Liver (tissue), 9 donors: ENCODE results near the gene FANCI. TPM values are rescaled to one million over a fixed set of nuclear protein-coding genes. Genes with fewer than 3 reads are reported as not detected.
"Not testable (repeated sequence)": the region's sequence is repeated elsewhere in the genome, so short reads cannot be mapped to it uniquely, and the experiment has no call there.

ENCODE experiments used
- DNase-seq: peaks from one replicate; pipeline ENCODE4 v3.0.0-alpha.2; 2017; ENCODE audit warnings: low spot score
- H3K27ac ChIP-seq, 2 donors: one replicate each; pipeline ENCODE4 v1.7.0; 2013; ENCODE audit warnings: inconsistent platforms in 2 of 2, low read length in 2 of 2, control low read depth in 1 of 2, low read depth in 1 of 2, mild to moderate bottlenecking in 1 of 2
- H3K27me3 ChIP-seq, 4 donors: one replicate each; pipeline versions ENCODE4 v1.6.1 to v1.7.0; 2013; ENCODE audit warnings: low read length in 3 of 4, inconsistent platforms in 1 of 4, mild to moderate bottlenecking in 1 of 4, moderate library complexity in 1 of 4; ENCODE audit not compliant: control insufficient read depth in 4 of 4, insufficient read depth in 4 of 4
- H3K36me3 ChIP-seq, 4 donors: one replicate each; pipeline versions ENCODE4 v1.6.1 to v1.7.0; 2013; ENCODE audit warnings: low read length in 3 of 4, mild to moderate bottlenecking in 3 of 4, low read depth in 1 of 4, moderate library complexity in 1 of 4; ENCODE audit not compliant: control insufficient read depth in 4 of 4, insufficient read depth in 3 of 4
- H3K4me1 ChIP-seq, 4 donors: one replicate each; pipeline versions ENCODE4 v1.6.1 to v1.7.0; 2013; ENCODE audit warnings: low read length in 3 of 4, mild to moderate bottlenecking in 3 of 4, moderate library complexity in 1 of 4; ENCODE audit not compliant: control insufficient read depth in 4 of 4, insufficient read depth in 4 of 4
- H3K4me3 ChIP-seq, 3 donors: one replicate each; pipeline versions ENCODE4 v1.6.1 to v1.7.0; 2013; ENCODE audit warnings: low read length in 3 of 3, control low read depth in 1 of 3, low read depth in 1 of 3, mild to moderate bottlenecking in 1 of 3
- H3K9ac ChIP-seq, 2 donors: one replicate each; pipeline ENCODE4 v1.7.0; 2013; ENCODE audit warnings: low read length in 2 of 2, mild to moderate bottlenecking in 2 of 2, moderate library complexity in 2 of 2, control low read depth in 1 of 2, low read depth in 1 of 2
- H3K9me3 ChIP-seq, 4 donors: one replicate each; pipeline versions ENCODE4 v1.6.1 to v1.7.0; 2013; ENCODE audit warnings: low read length in 3 of 4; ENCODE audit not compliant: control insufficient read depth in 4 of 4
- EGR1 ChIP-seq, 2 donors: IDR thresholded peaks; 2 replicates each; pipeline ENCODE4 v1.6.1; 2016 to 2018; ENCODE audit warnings: antibody characterized with exemption in 2 of 2, low read depth in 2 of 2
- FOXA1 ChIP-seq: IDR thresholded peaks from 2 replicates; pipeline ENCODE4 v1.6.1; 2016; ENCODE audit warnings: antibody characterized with exemption
- FOXA2 ChIP-seq: IDR thresholded peaks from 2 replicates; pipeline ENCODE4 v1.6.1; 2016; ENCODE audit warnings: antibody characterized with exemption
- HNF4A ChIP-seq, 2 donors: conservative IDR thresholded peaks; 2 replicates each; pipeline ENCODE4 v1.6.1; 2016; ENCODE audit warnings: antibody characterized with exemption in 2 of 2, mild to moderate bottlenecking in 2 of 2
- HNF4G ChIP-seq: IDR thresholded peaks from 2 replicates; pipeline ENCODE4 v1.6.1; 2016; ENCODE audit warnings: antibody characterized with exemption
- JUND ChIP-seq, 2 donors: IDR thresholded peaks; 2 replicates each; pipeline ENCODE4 v1.6.1; 2016; ENCODE audit warnings: antibody characterized with exemption in 2 of 2
- NR2F2 ChIP-seq: IDR thresholded peaks from 2 replicates; pipeline ENCODE4 v1.6.1; 2016; ENCODE audit warnings: antibody characterized with exemption
- RXRA ChIP-seq, 2 donors: IDR thresholded peaks; 2 replicates each; pipeline ENCODE4 v1.6.1; 2017 to 2018; ENCODE audit warnings: antibody characterized with exemption in 2 of 2, mild to moderate bottlenecking in 1 of 2
- SP1 ChIP-seq: IDR thresholded peaks from 2 replicates; pipeline ENCODE4 v1.6.1; 2018; ENCODE audit warnings: antibody characterized with exemption, mild to moderate bottlenecking
- whole genome bisulfite sequencing: extraction: QIAGEN DNeasy Blood & Tissue Kit; methylation state at CpG from one replicate; pipeline ENCODE4 v1.1.7; 2013; 5-methylcytosine and 5-hydroxymethylcytosine counted together
- polyA plus RNA-seq, 2 donors: library from polyadenylated mRNA; stranded (reverse) in 1 of 2; unstranded in 1 of 2; fragments of 200-250 nt in 1 of 2; fragments of >200 nt in 1 of 2; fragmentation: Nextera tagmentation in 1 of 2; extraction: Ambion mirVana in 1 of 2; gene quantifications; one replicate each; pipeline versions ENCODE4 v1.2.1 to v1.2.3, GENCODE V29; 2013 to 2015
- total RNA-seq, 2 donors: library from RNA; depleted of rRNA; stranded (reverse); fragments of >200 nt; gene quantifications; one replicate each; pipeline ENCODE4 v1.2.3, GENCODE V29; 2014
- TF ChIP-seq, protein P1 (sequence below): IDR thresholded peaks from 2 replicates; pipeline ENCODE4 v1.6.1; 2016; ENCODE audit warnings: antibody characterized with exemption
- TF ChIP-seq, protein P2 (sequence below): fragments of 150-350 bp; IDR thresholded peaks from 2 replicates; pipeline ENCODE4 v1.5.1; 2017; ENCODE audit warnings: improper control_type of control experiment, low read depth, low read length; ENCODE audit not compliant: missing input control
- TF ChIP-seq, protein P3 (sequence below): IDR thresholded peaks from 2 replicates; pipeline ENCODE4 v1.6.1; 2016; ENCODE audit warnings: antibody characterized with exemption
- TF ChIP-seq, protein P4 (sequence below): IDR thresholded peaks from 2 replicates; pipeline ENCODE4 v1.6.1; 2016; ENCODE audit warnings: antibody characterized with exemption
- TF ChIP-seq, protein P5 (sequence below): IDR thresholded peaks from 2 replicates; pipeline ENCODE4 v1.6.1; 2016; ENCODE audit warnings: antibody characterized with exemption, mild to moderate bottlenecking
- donor health status: healthy.
- donor health status: healthy.
- donor health status: healthy.
- donor health status: healthy.
- donor health status: healthy.

The FANCI gene
- total and polyA plus RNA-seq, 4 donors: 1.7 to 41.9 (median 2.3) TPM

DNA sequence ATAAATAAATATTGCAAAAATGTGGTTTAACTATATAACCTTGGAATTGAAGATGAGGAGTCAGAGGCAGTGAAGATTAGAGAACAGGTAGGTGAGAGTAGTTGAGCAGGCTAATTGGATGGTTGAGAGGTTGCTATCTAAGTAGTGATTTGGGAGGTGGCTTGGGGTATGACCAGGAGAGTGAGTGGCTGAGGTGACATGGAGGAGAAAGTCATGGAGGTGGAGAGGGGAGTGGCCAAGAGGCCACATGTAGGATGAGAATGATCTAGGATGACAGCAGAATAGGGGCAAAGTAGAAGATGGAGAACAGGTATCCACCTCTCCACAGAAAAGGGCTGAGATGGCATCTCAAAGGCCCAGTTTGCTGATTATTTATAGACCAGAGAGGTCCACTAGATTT, 11.9 kb upstream of the FANCI start (continued):
- TF ChIP-seq, protein P1, sequence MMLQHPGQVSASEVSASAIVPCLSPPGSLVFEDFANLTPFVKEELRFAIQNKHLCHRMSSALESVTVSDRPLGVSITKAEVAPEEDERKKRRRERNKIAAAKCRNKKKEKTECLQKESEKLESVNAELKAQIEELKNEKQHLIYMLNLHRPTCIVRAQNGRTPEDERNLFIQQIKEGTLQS: no peak

DNA sequence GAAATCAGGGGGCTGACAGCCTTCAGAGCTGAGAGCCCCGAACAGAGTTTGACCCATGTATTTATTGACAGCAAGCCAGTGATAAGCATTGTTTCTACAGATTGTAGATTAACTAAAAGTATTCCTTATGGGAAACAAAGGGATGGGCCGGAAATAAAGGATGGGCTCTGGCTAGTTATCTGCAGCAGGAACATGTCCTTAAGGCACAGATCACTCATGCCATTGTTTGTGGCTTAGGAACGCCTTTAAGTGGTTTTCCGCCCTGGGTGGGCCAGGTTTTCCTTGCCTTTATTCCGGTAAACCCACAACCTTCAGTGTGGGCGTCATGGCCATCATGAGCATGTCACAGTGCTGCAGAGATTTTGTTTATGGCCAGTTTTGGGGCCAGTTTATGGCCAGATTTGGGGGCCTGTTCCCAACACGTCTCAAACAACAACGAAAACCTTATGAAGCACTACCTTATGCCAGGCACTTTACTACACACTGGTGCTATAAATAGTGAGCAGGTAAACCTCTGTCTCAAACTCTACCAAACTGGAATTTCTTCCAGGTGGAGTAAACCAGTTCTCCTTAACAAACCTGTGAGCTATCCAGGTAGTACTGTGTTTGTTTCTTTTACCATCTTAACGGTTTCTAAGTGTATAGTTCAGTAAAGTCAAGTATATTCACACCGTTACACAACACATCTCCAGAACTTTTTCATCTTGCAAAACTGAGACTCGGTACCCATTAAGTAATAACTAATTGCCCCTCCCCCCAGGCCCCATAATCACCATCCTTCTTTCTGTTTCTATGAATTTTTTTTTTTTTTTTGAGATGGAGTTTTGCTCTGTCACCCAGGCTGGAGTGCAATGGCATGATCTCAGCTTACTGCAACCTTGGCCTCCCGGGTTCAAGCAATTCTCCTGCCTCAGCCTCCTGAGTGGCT, 3.6 kb upstream of the FANCI start:
- not testable (repeated sequence) for H3K9ac ChIP-seq, H3K27ac ChIP-seq, H3K4me3 ChIP-seq, H3K9me3 ChIP-seq, H3K36me3 ChIP-seq, H3K27me3 ChIP-seq, DNase-seq
- WGBS: 90% methylated on average over 12 of the region's 12 CpGs
- H3K4me1 ChIP-seq: peaks cover 0 to 16% (median 12%) of the 10 kb centered on the region in 4 donors

DNA sequence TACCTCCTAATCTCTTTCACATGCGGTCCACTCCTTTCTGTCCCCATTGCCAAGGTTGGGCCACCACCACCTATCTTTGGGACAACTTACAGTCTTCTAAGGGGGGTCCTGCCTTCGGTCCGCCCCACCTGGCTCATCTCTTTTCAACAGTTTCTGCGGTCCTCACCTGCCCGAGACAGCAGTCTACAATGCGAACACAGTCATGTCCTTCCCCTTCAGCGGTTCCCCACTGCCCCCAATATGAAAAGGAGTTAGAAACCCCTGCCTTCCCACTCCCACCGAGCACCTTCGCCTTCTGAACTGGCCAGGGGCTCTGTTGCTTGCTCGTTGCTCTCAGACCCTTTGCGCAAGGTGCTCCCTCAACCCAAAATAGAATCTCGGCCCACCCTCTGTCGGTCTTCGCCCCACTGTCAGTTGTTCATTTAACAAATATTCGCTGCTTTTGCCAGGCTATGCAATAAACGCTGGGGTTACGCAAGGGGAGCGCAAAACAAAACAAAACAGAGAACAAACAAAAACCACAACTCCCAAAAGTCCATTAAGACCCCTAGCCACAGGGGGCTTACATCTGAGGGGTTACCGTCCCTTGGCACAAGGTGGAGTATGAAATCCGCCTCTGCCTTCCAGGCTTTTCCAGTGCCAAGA, 611 bp upstream of the FANCI start:
- Histone ChIP-seq H3K27me3 (no peaks in the 10 kb centered on the region), H3K27ac (peak overlapping the region; percentile 86), H3K9me3 (no peaks in the 10 kb centered on the region), H3K9ac (peak overlapping the region; percentile 88 to 91), H3K36me3 (no peaks in the 10 kb centered on the region), H3K4me3 (peak overlapping the region; percentile 59 to 97 (median 75)), H3K4me1 (peaks cover 0 to 16% (median 12%) of the 10 kb centered on the region in 4 donors)
- TF ChIP-seq, protein P2, sequence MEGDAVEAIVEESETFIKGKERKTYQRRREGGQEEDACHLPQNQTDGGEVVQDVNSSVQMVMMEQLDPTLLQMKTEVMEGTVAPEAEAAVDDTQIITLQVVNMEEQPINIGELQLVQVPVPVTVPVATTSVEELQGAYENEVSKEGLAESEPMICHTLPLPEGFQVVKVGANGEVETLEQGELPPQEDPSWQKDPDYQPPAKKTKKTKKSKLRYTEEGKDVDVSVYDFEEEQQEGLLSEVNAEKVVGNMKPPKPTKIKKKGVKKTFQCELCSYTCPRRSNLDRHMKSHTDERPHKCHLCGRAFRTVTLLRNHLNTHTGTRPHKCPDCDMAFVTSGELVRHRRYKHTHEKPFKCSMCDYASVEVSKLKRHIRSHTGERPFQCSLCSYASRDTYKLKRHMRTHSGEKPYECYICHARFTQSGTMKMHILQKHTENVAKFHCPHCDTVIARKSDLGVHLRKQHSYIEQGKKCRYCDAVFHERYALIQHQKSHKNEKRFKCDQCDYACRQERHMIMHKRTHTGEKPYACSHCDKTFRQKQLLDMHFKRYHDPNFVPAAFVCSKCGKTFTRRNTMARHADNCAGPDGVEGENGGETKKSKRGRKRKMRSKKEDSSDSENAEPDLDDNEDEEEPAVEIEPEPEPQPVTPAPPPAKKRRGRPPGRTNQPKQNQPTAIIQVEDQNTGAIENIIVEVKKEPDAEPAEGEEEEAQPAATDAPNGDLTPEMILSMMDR: no peak
- TF ChIP-seq HNF4G (no peak), SP1 (no peak), JUND (IDR thresholded peaks at IDR 0.05) (no peak), EGR1 (IDR thresholded peaks at IDR 0.05; ENCODE audit: low read depth in 2 of 2) (no peak), NR2F2 (no peak), HNF4A (conservative IDR thresholded peaks at IDR 0.05) (no peak), RXRA (IDR thresholded peaks at IDR 0.05) (no peak), FOXA1 (no peak), FOXA2 (no peak)
- TF ChIP-seq, protein P3, sequence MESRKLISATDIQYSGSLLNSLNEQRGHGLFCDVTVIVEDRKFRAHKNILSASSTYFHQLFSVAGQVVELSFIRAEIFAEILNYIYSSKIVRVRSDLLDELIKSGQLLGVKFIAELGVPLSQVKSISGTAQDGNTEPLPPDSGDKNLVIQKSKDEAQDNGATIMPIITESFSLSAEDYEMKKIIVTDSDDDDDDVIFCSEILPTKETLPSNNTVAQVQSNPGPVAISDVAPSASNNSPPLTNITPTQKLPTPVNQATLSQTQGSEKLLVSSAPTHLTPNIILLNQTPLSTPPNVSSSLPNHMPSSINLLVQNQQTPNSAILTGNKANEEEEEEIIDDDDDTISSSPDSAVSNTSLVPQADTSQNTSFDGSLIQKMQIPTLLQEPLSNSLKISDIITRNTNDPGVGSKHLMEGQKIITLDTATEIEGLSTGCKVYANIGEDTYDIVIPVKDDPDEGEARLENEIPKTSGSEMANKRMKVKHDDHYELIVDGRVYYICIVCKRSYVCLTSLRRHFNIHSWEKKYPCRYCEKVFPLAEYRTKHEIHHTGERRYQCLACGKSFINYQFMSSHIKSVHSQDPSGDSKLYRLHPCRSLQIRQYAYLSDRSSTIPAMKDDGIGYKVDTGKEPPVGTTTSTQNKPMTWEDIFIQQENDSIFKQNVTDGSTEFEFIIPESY: no peak
- TF ChIP-seq, protein P4, sequence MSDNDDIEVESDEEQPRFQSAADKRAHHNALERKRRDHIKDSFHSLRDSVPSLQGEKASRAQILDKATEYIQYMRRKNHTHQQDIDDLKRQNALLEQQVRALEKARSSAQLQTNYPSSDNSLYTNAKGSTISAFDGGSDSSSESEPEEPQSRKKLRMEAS: no peak
- TF ChIP-seq, protein P5, sequence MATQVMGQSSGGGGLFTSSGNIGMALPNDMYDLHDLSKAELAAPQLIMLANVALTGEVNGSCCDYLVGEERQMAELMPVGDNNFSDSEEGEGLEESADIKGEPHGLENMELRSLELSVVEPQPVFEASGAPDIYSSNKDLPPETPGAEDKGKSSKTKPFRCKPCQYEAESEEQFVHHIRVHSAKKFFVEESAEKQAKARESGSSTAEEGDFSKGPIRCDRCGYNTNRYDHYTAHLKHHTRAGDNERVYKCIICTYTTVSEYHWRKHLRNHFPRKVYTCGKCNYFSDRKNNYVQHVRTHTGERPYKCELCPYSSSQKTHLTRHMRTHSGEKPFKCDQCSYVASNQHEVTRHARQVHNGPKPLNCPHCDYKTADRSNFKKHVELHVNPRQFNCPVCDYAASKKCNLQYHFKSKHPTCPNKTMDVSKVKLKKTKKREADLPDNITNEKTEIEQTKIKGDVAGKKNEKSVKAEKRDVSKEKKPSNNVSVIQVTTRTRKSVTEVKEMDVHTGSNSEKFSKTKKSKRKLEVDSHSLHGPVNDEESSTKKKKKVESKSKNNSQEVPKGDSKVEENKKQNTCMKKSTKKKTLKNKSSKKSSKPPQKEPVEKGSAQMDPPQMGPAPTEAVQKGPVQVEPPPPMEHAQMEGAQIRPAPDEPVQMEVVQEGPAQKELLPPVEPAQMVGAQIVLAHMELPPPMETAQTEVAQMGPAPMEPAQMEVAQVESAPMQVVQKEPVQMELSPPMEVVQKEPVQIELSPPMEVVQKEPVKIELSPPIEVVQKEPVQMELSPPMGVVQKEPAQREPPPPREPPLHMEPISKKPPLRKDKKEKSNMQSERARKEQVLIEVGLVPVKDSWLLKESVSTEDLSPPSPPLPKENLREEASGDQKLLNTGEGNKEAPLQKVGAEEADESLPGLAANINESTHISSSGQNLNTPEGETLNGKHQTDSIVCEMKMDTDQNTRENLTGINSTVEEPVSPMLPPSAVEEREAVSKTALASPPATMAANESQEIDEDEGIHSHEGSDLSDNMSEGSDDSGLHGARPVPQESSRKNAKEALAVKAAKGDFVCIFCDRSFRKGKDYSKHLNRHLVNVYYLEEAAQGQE: no peak
- TF ChIP-seq, protein P1: no peak
- no peak for DNase-seq
- WGBS: 29% methylated on average over 20 of the region's 20 CpGs
